ENCODE results near the gene C1orf21. TPM values are rescaled to one million over a fixed set of nuclear protein-coding genes. Genes with fewer than 3 reads are reported as not detected.

The C1orf21 gene
- total RNA-seq, 1 experiment from 2014 or later: 28.5 TPM

- no peak; the same call in 1 of the 2 replicates for TF ChIP-seq AFF4 (CRISPR knock-in tag; IDR thresholded peaks at IDR 0.05; ENCODE audit: borderline replicate concordance)
- no peak for TF ChIP-seq ZNF219 (CRISPR knock-in tag; IDR thresholded peaks at IDR 0.05; ENCODE audit: borderline replicate concordance)
- TF ChIP-seq CDX4 (CRISPR knock-in tag; IDR thresholded peaks at IDR 0.05; ENCODE audit: borderline replicate concordance): no peak
- no peak for TF ChIP-seq GTF2I (CRISPR knock-in tag; conservative IDR thresholded peaks at IDR 0.05)
- TF ChIP-seq ATF2 (CRISPR knock-in tag; IDR thresholded peaks at IDR 0.05; ENCODE audit: borderline replicate concordance, low read depth): no peak
- no peak for TF ChIP-seq ZBTB21 (CRISPR knock-in tag; IDR thresholded peaks at IDR 0.05; ENCODE audit: borderline replicate concordance)
- no peak for TF ChIP-seq ERG (CRISPR knock-in tag; IDR thresholded peaks at IDR 0.05)
- TF ChIP-seq TCF7 (CRISPR knock-in tag; IDR thresholded peaks at IDR 0.05; ENCODE audit: low read depth): no peak; the same call in 1 of the 2 replicates
- peak; percentile 56; the same call in 1 of the 2 replicates for TF ChIP-seq ZNF232 (CRISPR knock-in tag; IDR thresholded peaks at IDR 0.05)
- TF ChIP-seq HMGA2 (CRISPR knock-in tag; IDR thresholded peaks at IDR 0.05): no peak
- TF ChIP-seq ETV6 (CRISPR knock-in tag; IDR thresholded peaks at IDR 0.05): no peak; the same call in 1 of the 2 replicates
- TF ChIP-seq E2F5 (CRISPR knock-in tag; IDR thresholded peaks at IDR 0.05): peak; percentile 97
- TF ChIP-seq EMX1 (CRISPR knock-in tag; IDR thresholded peaks at IDR 0.05): no peak
- no peak for TF ChIP-seq CBFB (CRISPR knock-in tag; IDR thresholded peaks at IDR 0.05; ENCODE audit: low read depth)
- no peak for TF ChIP-seq E2F1 (CRISPR knock-in tag; IDR thresholded peaks at IDR 0.05)
- peak; percentile 93 for TF ChIP-seq SP1 (CRISPR knock-in tag; conservative IDR thresholded peaks at IDR 0.05)
- TF ChIP-seq ZNF425 (CRISPR knock-in tag; conservative IDR thresholded peaks at IDR 0.05): no peak
- TF ChIP-seq CREM (CRISPR knock-in tag; IDR thresholded peaks at IDR 0.05): no peak
- no peak for TF ChIP-seq SMAD3 (CRISPR knock-in tag; IDR thresholded peaks at IDR 0.05; ENCODE audit: borderline replicate concordance)
- peak; percentile 92; the same call in 1 of the 2 replicates for TF ChIP-seq FOXP1 (CRISPR knock-in tag; IDR thresholded peaks at IDR 0.05; ENCODE audit: borderline replicate concordance)
- no peak for TF ChIP-seq NFYB (CRISPR knock-in tag; conservative IDR thresholded peaks at IDR 0.05; ENCODE audit: low read depth)
- TF ChIP-seq NFE2L1 (CRISPR knock-in tag; IDR thresholded peaks at IDR 0.05): peak; percentile 71; the same call in 1 of the 2 replicates
- peak; percentile 79; the same call in 1 of the 2 replicates for TF ChIP-seq E2F4 (CRISPR knock-in tag; IDR thresholded peaks at IDR 0.05; ENCODE audit: borderline replicate concordance, low read depth)
- TF ChIP-seq ZNF416 (CRISPR knock-in tag; IDR thresholded peaks at IDR 0.05): no peak
- TF ChIP-seq GABPB1 (CRISPR knock-in tag; IDR thresholded peaks at IDR 0.05): no peak
- peak; percentile 21; the same call in 1 of the 2 replicates for TF ChIP-seq KAT7 (CRISPR knock-in tag; IDR thresholded peaks at IDR 0.05; ENCODE audit: borderline replicate concordance)
Measured at GRCh38 chr1:184386312-184387068, at the start of gene C1orf21 (continued).

All from WTC11 (cell line).